Inflammatory macrophage (primary cell): ENCODE results near the gene NCAM1.

Experiments
- DNase-seq, 2 donors: peaks; one replicate each; pipeline ENCODE4 v3.0.0-alpha.2; 2020 to 2022

NCAM1 gene

GRCh38 chr11:113134626-113135025 is 173.4 kb downstream of the NCAM1 start:
- peak; percentile 12 to 56 for DNase-seq

GRCh38 chr11:113137713-113138529 is 176.7 kb downstream of the NCAM1 start:
- no peak for DNase-seq

GRCh38 chr11:113138731-113139130 is 177.5 kb downstream of the NCAM1 start:
- no peak for DNase-seq

DNA sequence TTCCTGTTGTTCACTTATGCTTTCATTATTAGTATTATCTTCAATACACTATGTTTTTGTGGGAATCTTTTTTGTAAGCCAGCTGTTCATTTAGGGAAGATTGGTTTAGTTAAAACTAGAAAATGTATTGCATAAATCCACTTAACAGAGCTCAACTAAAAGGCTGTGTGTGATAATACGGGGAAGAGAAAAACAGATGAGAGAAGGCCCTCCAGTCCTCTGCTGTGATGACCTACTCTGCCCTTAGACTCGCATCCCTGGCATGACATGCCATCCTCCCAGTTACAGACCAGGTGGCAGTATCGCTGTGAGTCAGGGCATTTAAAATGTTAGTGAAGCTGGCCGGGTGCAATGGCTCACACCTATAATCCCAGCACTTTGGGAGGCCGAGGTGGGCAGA is 179.8 kb downstream of the NCAM1 start:
- no peak for DNase-seq

DNA sequence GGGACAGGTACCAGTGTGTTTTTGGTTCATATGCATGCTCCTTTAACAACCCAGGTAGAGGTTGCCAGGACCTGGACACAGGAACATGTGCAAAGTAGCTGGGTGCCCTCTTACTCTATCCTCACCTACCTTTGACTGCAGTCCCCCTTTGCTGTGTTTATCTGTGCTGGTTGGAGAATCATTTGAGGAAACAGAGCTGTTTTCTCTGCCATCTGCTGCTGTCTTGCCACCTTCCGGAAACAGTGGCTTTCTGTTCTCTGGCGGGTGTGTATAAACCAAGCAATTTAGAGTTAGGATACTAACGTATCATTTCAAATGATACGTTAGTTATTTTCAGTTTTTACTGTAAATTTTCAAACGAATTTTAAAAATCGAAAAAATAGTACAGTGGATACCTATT is 181.3 kb downstream of the NCAM1 start:
- DNase-seq, result no peak

GRCh38 chr11:113147249-113147648 is 186.0 kb downstream of the NCAM1 start:
- no peak for DNase-seq

- DNase-seq, result no peak
Observed at GRCh38 chr11:113148076-113148475, 186.9 kb downstream of the NCAM1 start.

GRCh38 chr11:113148652-113149051 is 187.4 kb downstream of the NCAM1 start:
- no peak for DNase-seq

DNA sequence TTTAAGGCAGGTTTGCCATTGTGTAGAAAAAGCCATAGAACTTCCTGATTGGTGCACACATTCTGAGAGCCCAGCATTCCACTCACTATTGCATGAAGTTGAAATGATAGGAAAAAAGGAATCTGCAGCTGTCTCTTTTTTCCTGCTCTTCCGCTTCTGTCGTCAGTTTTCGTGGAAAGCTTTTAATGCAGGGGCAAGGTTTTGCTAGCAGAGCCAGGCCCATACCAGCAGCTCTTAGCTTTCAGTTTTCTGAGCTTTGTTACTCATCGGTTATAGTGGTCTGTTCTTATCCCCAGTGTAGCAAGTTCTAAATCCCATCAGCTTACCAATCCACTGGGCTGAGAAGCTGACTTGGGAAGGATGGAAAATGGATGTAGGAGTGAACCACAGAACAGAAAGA is 190.3 kb downstream of the NCAM1 start:
- DNase-seq, result no peak

DNA sequence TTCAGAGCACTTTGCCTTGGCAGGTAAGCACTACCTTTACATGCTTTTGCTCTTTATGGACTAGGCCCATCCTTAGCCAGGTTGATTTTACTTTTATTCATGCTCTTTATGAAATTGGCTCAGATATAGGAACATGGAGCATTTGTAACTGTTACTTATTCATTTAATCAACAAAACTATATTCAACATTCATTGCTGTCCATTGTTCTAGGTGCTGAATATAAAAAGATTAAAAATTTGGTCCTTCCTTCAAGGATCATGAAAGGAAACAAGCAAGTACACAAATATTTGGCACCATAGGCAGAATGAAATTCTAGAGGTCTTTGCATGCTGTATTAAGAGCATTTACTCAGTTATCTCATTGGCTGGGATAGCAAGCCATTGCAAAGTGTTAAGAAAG is 191.3 kb downstream of the NCAM1 start:
- DNase-seq, result no peak

DNA sequence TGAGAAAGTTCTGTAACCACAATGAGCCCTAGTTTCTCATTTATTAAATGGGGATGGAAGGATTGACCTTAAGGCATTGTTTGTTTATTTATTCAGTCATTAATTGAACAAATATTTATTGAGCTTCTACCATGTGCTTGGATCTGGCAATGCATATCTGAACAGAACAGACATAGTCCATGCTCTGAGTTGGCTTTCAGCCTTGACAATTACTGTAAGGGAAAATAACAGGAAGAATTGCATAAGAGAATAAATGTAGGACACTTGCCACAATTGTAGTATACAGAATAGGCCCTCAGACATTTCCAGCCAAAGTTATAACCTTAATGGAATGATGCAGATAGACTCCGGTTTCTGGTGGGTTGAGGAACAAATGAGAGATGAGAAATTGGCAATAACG is 192.6 kb downstream of the NCAM1 start:
- no peak for DNase-seq

GRCh38 chr11:113159988-113160807 is 199.0 kb downstream of the NCAM1 start:
- DNase-seq, result no peak

GRCh38 chr11:113160808-113161124 is 199.5 kb downstream of the NCAM1 start:
- DNase-seq, result peak; percentile 22 to 58

GRCh38 chr11:113161711-113162591 is 200.7 kb downstream of the NCAM1 start:
- DNase-seq, result peak in 1 of 2 donors; percentile 17

DNA sequence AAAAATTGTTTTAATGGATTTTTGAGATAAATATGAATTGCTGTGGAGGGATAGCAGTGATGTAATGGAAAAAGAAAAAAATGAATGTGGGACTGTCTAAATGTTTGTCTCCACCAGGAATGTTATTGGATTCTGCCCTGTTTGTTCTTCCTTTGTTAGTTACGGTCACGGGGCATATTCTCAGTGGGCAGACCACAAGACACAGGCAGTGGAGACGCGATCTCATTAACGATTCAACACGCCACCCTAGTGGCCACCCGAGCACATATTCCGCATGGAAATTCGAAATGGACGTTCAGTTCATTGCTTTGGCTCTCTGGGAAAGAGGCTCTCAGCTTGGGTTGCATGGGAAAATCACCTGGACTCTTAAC is 201.4 kb downstream of the NCAM1 start:
- DNase-seq, result no peak

DNA sequence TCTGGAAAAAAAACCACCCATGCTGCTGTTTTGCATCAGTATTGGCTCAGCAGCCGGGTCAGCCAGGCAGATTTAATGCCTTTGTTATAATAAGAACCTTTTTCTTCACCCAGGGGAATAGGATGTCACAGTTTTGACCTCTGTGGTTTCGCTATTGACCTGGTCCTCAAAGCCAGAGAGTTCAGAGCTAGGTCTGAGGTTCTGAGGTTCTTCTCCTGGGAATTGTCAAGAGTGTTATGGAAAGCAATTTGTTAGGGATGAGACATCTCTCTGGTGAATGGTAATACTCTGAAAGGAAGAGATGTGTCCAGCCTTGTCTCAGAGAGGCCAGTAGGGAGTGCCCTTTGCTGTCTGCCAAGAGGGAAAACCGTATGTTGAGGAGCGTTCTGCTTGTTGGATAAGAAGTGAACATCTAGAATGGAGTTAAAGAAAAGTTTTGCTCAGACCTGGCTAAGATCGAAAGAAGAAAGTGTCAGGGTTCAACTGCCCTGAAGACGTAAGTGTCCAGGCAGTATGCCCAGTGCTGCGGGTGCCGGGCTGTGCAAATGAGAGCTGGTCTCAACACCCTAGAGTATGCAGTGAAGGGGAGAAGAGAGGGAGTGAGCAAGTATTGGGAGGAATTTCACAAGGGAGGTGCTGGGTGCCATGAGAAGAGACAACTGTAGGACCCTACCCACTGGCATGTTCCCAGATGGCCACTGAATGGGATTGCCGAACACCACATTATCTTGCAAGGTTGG is 202.2 kb downstream of the NCAM1 start:
- DNase-seq, result no peak

- no peak for DNase-seq
Observed at GRCh38 chr11:113166280-113166679, 205.1 kb downstream of the NCAM1 start.

GRCh38 chr11:113167599-113167998 is 206.4 kb downstream of the NCAM1 start:
- no peak for DNase-seq

DNA sequence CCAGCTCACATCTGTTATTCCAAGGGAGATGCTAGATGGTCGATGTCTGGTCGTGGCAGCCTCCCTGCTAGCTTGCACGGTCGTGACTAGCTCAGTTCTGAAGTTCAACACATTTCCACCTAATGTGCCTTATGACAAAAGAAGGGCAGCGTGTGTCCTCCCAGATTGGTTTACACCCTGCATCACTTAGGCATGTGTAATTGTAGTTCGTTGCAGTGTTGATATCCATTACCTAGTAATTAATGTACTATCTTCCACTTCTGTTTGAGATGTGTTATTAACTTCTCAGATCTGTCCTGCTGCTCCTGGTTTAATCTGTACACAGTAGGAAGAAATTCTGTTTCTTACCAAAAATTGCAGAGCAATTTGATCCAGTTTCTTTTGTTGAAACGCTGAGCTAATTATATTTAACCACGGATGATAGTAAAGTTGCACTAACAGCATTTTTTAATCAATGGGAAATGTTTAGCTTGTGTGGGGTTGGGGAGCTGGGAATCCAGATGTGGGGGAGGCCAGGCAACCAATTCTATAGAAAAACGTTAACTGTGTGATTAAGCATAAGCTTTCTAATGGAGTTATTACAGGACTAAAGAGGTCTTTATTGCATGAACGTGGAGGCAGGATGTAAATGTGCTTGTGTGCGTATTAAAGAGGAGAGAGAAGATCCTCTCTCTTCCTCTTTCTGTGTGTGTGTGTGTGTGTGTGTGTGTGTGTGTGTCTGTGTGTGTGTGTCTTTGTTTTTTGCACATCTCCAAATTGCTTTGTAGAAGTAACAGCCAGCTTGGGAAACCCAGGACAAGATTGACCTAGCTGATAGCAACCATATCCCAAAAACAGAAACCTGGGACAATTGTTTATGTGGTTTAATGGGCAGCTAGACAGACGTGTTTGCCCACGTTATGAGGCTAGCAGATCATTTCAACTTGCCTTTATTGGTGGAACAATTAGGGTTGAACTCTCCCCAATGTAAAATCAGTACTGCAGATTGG is 207.4 kb downstream of the NCAM1 start:
- peak; percentile 12 to 34 for DNase-seq

- no peak for DNase-seq
Observed at GRCh38 chr11:113172382-113172951, 211.2 kb downstream of the NCAM1 start.

GRCh38 chr11:113173126-113173525 is 211.9 kb downstream of the NCAM1 start:
- no peak for DNase-seq
